HuH-7 (cell line): Measurements from ENCODE around the gene RHBDL3.
"Not testable (repeated sequence)": the region's sequence is repeated elsewhere in the genome, so short reads cannot be mapped to it uniquely, and the experiment has no call there.

Source experiments
- DNase-seq: peaks from one replicate; pipeline ENCODE4 v3.0.0; 2011; ENCODE audit warnings: low spot score

RHBDL3 gene

GRCh38 chr17:32323811-32324491 lies 58.3 kb downstream of the RHBDL3 start:
- DNase-seq: no peak

- no peak for DNase-seq
These were observed 62.3 kb downstream of the RHBDL3 start for GRCh38 chr17:32327911-32328310.

- DNase-seq: no peak
These were observed 64.5 kb downstream of the RHBDL3 start for GRCh38 chr17:32330147-32330546.

GRCh38 chr17:32331243-32332040 lies 65.8 kb downstream of the RHBDL3 start:
- no peak for DNase-seq

GRCh38 chr17:32333187-32333586 lies 67.6 kb downstream of the RHBDL3 start:
- DNase-seq: no peak

GRCh38 chr17:32335046-32335445 lies 69.4 kb downstream of the RHBDL3 start:
- no peak for DNase-seq

GRCh38 chr17:32335687-32336086 lies 70.1 kb downstream of the RHBDL3 start:
- DNase-seq: no peak

GRCh38 chr17:32341141-32341856 lies 75.7 kb downstream of the RHBDL3 start:
- DNase-seq: no peak

GRCh38 chr17:32341857-32342602 lies 76.4 kb downstream of the RHBDL3 start, which contains the start of gene C17orf75:
C17orf75 (minus strand) TSS chr17:32342173; CDS start chr17:32342139, 34 bp downstream.
- peak; percentile 60 for DNase-seq

- DNase-seq: no peak
These were observed 77.1 kb downstream of the RHBDL3 start for GRCh38 chr17:32342603-32343325.

- DNase-seq: no peak
These were observed 80.4 kb downstream of the RHBDL3 start for GRCh38 chr17:32345951-32346600.

- DNase-seq: no peak
These were observed 82.8 kb downstream of the RHBDL3 start for GRCh38 chr17:32348483-32348800.

- no peak for DNase-seq
These were observed 83.8 kb downstream of the RHBDL3 start for GRCh38 chr17:32349503-32349853.

- peak; percentile 77 for DNase-seq
These were observed 84.4 kb downstream of the RHBDL3 start, which contains the start of gene ZNF207 for GRCh38 chr17:32349854-32350665. ZNF207 (plus strand) TSS chr17:32350157; CDS start chr17:32350286, 129 bp downstream.

GRCh38 chr17:32350666-32351418 lies 85.2 kb downstream of the RHBDL3 start:
- DNase-seq: no peak

- not testable (repeated sequence) for DNase-seq
These were observed 87.1 kb downstream of the RHBDL3 start for GRCh38 chr17:32352734-32353133.

GRCh38 chr17:32355649-32356377 lies 90.2 kb downstream of the RHBDL3 start:
- DNase-seq: no peak

GRCh38 chr17:32356378-32356743 lies 90.7 kb downstream of the RHBDL3 start:
- DNase-seq: no peak

- no peak for DNase-seq
These were observed 91.1 kb downstream of the RHBDL3 start for GRCh38 chr17:32356750-32357149.
